Gastroesophageal sphincter (tissue), 3 donors: Measurements from ENCODE around the gene AGR2.

Experiments used
- CTCF ChIP-seq, 4 experiments: fragments of 200-600 bp in 2 of 4; fragments of 450-650 bp in 2 of 4; sonication (generic) in 1 of 4; IDR thresholded peaks; one replicate each; pipeline ENCODE4 v1.5.1; 2017 to 2019; ENCODE audit warnings: antibody characterized with exemption in 4 of 4, mild to moderate bottlenecking in 2 of 4, moderate library complexity in 2 of 4
- EP300 ChIP-seq: sonication (generic); formaldehyde crosslinking; IDR thresholded peaks from one replicate; pipeline ENCODE4 v1.6.1; 2017; ENCODE audit warnings: antibody characterized with exemption, mild to moderate bottlenecking
- POLR2A ChIP-seq, 2 donors: fragments of 450-650 bp; IDR thresholded peaks; one replicate each; pipeline ENCODE4 v1.6.1; 2017; ENCODE audit warnings: antibody characterized with exemption in 2 of 2, mild to moderate bottlenecking in 2 of 2, moderate library complexity in 1 of 2
- POLR2AphosphoS5 ChIP-seq: sonication (generic); formaldehyde crosslinking; IDR thresholded peaks from one replicate; pipeline ENCODE4 v1.6.1; 2017; ENCODE audit warnings: antibody characterized with exemption

DNA sequence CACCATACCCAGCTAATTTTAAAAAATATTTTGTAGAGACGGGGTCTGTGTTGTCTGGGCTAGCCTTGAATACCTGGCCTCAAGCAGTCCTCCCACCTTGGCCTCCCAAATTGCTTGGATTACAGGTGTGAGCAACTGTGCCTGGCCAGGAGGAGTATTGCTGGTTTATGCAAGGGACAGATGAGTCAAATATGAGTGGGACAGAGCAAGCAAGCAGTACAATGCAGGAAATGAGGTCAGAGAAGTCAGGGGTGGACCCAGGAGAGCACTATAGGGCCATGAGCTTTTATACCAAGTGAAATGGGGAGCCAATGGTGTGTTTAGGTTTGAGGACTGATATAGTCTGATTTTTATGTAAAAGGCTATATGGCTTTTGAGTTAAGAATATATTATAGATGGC lies 45.0 kb downstream of the AGR2 start:
- no peak for TF ChIP-seq POLR2A (IDR thresholded peaks at IDR 0.05)
- no peak for TF ChIP-seq CTCF (IDR thresholded peaks at IDR 0.05)
- TF ChIP-seq POLR2AphosphoS5, result no peak
- no peak for TF ChIP-seq EP300
